ENCODE data around the gene RAP1GAP2.

The RAP1GAP2 gene

GRCh38 chr17:2847381-2848333, 51.4 kb downstream of the RAP1GAP2 start:
- Histone ChIP-seq H3K4me1 (ENCODE audit: insufficient read depth, low read length) (peaks cover 9% of the 10 kb centered on the region), H3K9ac (ENCODE audit: low read depth, low read length) (no peak overlapping the region), H3K9me3 (ENCODE audit: insufficient read depth, low read depth, low read length) (no peaks in the 10 kb centered on the region), H3K36me3 (ENCODE audit: insufficient read depth, low read depth, low read length) (no peaks in the 10 kb centered on the region), H3K4me3 (ENCODE audit: low read length) (no peak overlapping the region), H3K27ac (ENCODE audit: low read length) (no peak overlapping the region), H3K27me3 (ENCODE audit: insufficient read depth, low read length) (peaks cover 17% of the 10 kb centered on the region)

DNA sequence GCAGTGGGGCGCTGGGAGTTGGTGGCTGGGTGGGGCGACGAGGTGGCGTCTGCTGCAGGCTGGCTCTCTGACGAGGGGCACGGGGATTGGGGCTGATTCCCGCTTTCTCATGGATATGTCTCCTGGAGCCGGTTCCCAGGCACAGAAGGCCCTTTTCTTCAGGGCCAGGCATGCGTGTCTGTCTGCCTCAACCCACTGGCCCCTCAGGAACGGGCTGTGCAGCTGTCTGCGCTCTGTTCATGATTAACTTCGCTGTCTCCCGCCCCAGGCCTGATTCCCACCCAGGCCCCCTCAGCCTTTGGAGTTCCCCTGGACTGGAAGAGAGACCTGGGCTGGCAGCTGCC, 53.1 kb downstream of the RAP1GAP2 start:
- H3K9me3 ChIP-seq (ENCODE audit: insufficient read depth, low read depth, low read length): no peaks in the 10 kb centered on the region
- H3K27ac ChIP-seq (ENCODE audit: low read length): no peak overlapping the region
- no peak overlapping the region for H3K9ac ChIP-seq (ENCODE audit: low read depth, low read length)
- peaks cover 7% of the 10 kb centered on the region for H3K4me1 ChIP-seq (ENCODE audit: insufficient read depth, low read length)
- H3K4me3 ChIP-seq (ENCODE audit: low read length): no peak overlapping the region
- peaks cover 27% of the 10 kb centered on the region for H3K27me3 ChIP-seq (ENCODE audit: insufficient read depth, low read length)
- H3K36me3 ChIP-seq (ENCODE audit: insufficient read depth, low read depth, low read length): no peaks in the 10 kb centered on the region

DNA sequence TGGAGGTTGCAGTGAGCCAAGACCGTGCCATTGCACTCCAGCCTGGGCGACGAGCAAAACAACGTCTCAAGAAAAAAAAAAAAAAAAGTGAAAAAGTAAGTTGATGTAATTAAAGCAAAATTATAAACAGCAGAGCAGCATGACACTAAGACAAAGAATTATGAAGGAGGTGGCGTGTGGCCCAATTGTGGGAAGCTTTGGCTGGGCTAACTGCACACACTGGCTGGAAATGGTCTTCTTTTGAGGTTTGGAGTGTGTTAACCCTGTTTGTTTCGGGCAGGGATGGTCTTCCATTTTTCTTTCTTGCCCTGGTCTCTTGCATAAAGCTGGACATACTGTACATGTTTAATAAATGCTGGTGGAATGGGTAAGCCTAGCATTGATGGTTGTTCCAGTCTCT, 54.8 kb downstream of the RAP1GAP2 start:
- H3K4me1 ChIP-seq (ENCODE audit: insufficient read depth, low read length): peaks cover 6% of the 10 kb centered on the region
- H3K36me3 ChIP-seq (ENCODE audit: insufficient read depth, low read depth, low read length): no peaks in the 10 kb centered on the region
- no peaks in the 10 kb centered on the region for H3K9me3 ChIP-seq (ENCODE audit: insufficient read depth, low read depth, low read length)
- H3K9ac ChIP-seq (ENCODE audit: low read depth, low read length): no peak overlapping the region
- H3K4me3 ChIP-seq (ENCODE audit: low read length): no peak overlapping the region
- peaks cover 37% of the 10 kb centered on the region for H3K27me3 ChIP-seq (ENCODE audit: insufficient read depth, low read length)
- H3K27ac ChIP-seq (ENCODE audit: low read length): no peak overlapping the region

GRCh38 chr17:2851615-2852014, 55.4 kb downstream of the RAP1GAP2 start:
- H3K27ac ChIP-seq (ENCODE audit: low read length): no peak overlapping the region
- H3K4me3 ChIP-seq (ENCODE audit: low read length): no peak overlapping the region
- H3K4me1 ChIP-seq (ENCODE audit: insufficient read depth, low read length): peaks cover 12% of the 10 kb centered on the region
- no peak overlapping the region for H3K9ac ChIP-seq (ENCODE audit: low read depth, low read length)
- H3K36me3 ChIP-seq (ENCODE audit: insufficient read depth, low read depth, low read length): no peaks in the 10 kb centered on the region
- no peaks in the 10 kb centered on the region for H3K9me3 ChIP-seq (ENCODE audit: insufficient read depth, low read depth, low read length)
- H3K27me3 ChIP-seq (ENCODE audit: insufficient read depth, low read length): peaks cover 37% of the 10 kb centered on the region

- H3K9ac ChIP-seq (ENCODE audit: low read depth, low read length): no peak overlapping the region
Measured at GRCh38 chr17:2852221-2852620, 56.0 kb downstream of the RAP1GAP2 start.

DNA sequence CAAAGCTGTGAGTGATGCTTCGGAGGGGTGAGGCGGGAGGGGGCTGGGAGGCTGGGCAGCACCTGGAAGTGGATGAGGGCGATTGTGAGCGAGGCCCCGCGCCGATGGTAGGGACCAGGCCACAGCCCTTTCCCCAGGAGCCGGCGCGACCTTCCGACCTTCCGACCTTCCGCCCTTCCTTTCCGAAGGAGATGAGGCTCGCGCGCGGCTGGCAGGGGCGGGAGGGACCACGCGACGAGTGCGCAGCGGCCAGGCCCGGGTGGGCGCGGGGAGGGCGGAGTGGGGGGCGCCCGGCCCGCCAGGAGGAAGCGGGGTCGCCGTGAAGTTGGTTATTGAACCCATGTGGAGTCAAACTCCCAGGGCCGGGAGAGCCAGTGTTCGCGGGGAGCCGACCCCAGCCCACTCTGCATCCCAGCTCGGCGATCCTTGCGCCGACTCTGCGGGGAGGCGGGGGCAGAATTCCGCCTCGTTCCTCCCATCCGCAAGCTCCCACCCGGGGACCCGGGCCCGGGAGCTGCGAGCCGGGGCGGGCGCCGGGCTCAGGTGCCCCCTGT, 56.6 kb downstream of the RAP1GAP2 start:
- Histone ChIP-seq H3K4me3 (ENCODE audit: low read length) (peak overlapping the region; percentile 63), H3K9ac (ENCODE audit: low read depth, low read length) (peak overlapping the region; percentile 32; the same call in 1 of the 2 replicates), H3K27ac (ENCODE audit: low read length) (no peak overlapping the region), H3K27me3 (ENCODE audit: insufficient read depth, low read length) (peaks cover 37% of the 10 kb centered on the region), H3K4me1 (ENCODE audit: insufficient read depth, low read length) (peaks cover 21% of the 10 kb centered on the region), H3K9me3 (ENCODE audit: insufficient read depth, low read depth, low read length) (no peaks in the 10 kb centered on the region), H3K36me3 (ENCODE audit: insufficient read depth, low read depth, low read length) (no peaks in the 10 kb centered on the region)

More at GRCh38 chr17:2852221-2852620, 56.0 kb downstream of the RAP1GAP2 start:
- H3K9me3 ChIP-seq (ENCODE audit: insufficient read depth, low read depth, low read length): no peaks in the 10 kb centered on the region
- no peaks in the 10 kb centered on the region for H3K36me3 ChIP-seq (ENCODE audit: insufficient read depth, low read depth, low read length)
- peak overlapping the region; percentile 63; the same call in 1 of the 2 replicates for H3K4me3 ChIP-seq (ENCODE audit: low read length)
- peaks cover 37% of the 10 kb centered on the region for H3K27me3 ChIP-seq (ENCODE audit: insufficient read depth, low read length)
- no peak overlapping the region for H3K27ac ChIP-seq (ENCODE audit: low read length)
- H3K4me1 ChIP-seq (ENCODE audit: insufficient read depth, low read length): peaks cover 18% of the 10 kb centered on the region

GRCh38 chr17:2853283-2854142, 57.3 kb downstream of the RAP1GAP2 start:
- Histone ChIP-seq H3K9ac (ENCODE audit: low read depth, low read length) (peak overlapping the region; percentile 84; the same call in 1 of the 2 replicates), H3K9me3 (ENCODE audit: insufficient read depth, low read depth, low read length) (no peaks in the 10 kb centered on the region), H3K4me3 (ENCODE audit: low read length) (peak overlapping the region; percentile 91), H3K27me3 (ENCODE audit: insufficient read depth, low read length) (peaks cover 37% of the 10 kb centered on the region), H3K36me3 (ENCODE audit: insufficient read depth, low read depth, low read length) (no peaks in the 10 kb centered on the region), H3K27ac (ENCODE audit: low read length) (no peak overlapping the region), H3K4me1 (ENCODE audit: insufficient read depth, low read length) (peaks cover 18% of the 10 kb centered on the region; the same call in 1 of the 2 replicates)

DNA sequence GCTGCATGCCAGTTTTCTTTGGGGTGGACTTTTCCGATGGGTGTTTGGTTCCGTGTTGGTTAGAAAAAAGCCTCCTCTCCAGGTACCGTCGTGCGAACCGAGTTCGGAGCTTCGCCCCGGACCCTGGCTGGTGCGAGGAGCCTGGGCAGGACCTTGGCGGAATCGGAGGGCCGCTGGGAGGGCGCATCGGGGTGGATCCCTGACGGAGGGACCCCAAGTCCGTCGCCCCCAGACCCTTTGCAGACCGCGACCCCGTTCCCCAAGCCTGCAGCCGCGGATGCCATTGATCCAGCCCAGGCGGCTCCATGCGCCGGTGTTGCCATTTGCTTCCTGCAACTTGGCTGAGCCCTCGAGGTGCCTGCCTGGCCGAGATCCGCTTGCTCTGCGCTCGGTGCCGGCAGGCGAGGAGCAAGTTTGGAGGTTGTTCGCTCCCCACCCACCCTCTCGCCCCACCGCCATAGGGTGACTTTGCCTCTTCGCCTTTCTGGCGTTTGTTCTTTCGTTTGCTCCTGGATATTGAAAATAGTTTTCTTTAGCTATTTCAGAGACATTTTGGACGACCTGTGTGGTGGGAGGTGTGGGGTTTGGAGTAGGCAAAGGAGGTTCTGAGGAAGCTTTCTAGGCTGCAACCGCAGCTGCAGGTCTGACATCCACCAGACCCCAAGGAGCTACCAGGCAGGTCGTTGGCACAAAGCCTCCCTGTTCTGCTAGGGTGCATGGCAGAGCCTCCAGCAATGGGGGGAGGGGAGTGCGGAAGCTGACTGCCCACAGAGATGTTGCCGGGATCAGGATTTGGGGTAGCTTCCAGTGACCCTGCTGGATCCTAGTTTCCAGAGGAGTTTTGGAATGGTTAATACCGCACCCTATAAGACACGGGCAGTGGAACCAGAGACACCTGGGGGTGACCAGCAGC, 58.2 kb downstream of the RAP1GAP2 start:
- Histone ChIP-seq H3K36me3 (ENCODE audit: insufficient read depth, low read depth, low read length) (no peaks in the 10 kb centered on the region), H3K4me1 (ENCODE audit: insufficient read depth, low read length) (peaks cover 18% of the 10 kb centered on the region; the same call in 1 of the 2 replicates), H3K9me3 (ENCODE audit: insufficient read depth, low read depth, low read length) (no peaks in the 10 kb centered on the region), H3K27ac (ENCODE audit: low read length) (no peak overlapping the region), H3K4me3 (ENCODE audit: low read length) (peak overlapping the region; percentile 91), H3K9ac (ENCODE audit: low read depth, low read length) (peak overlapping the region; percentile 84), H3K27me3 (ENCODE audit: insufficient read depth, low read length) (peaks cover 37% of the 10 kb centered on the region)

DNA sequence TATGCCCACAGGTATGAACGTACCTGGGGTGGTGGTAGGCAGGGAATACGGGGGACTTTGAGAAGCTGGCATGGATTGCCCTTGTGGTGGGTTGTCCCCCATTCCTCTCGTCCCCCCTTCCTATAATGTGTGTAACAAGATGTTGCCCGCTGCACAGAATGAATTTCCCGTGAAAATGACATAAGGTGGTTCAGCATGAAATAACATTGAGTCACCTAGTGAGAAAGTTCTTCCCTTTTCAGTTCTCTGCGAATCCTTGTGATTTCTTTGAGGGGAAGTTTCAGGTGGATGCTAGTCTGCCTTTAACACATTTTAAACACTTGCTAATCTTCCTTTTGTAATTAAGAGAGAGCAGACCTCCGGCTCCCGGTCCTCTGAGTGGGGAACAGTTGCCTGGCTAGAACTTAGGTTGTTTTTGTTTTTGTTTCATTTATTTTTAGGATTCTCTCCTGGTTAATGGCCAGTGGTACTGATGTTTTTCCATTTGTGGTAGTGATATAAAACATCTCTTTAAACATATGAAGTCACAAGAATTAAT, 58.9 kb downstream of the RAP1GAP2 start:
- Histone ChIP-seq H3K4me1 (ENCODE audit: insufficient read depth, low read length) (peaks cover 18% of the 10 kb centered on the region; the same call in 1 of the 2 replicates), H3K9ac (ENCODE audit: low read depth, low read length) (peak overlapping the region; percentile 84; the same call in 1 of the 2 replicates), H3K9me3 (ENCODE audit: insufficient read depth, low read depth, low read length) (no peaks in the 10 kb centered on the region), H3K36me3 (ENCODE audit: insufficient read depth, low read depth, low read length) (no peaks in the 10 kb centered on the region), H3K27ac (ENCODE audit: low read length) (no peak overlapping the region), H3K27me3 (ENCODE audit: insufficient read depth, low read length) (peaks cover 37% of the 10 kb centered on the region), H3K4me3 (ENCODE audit: low read length) (peak overlapping the region; percentile 91)

DNA sequence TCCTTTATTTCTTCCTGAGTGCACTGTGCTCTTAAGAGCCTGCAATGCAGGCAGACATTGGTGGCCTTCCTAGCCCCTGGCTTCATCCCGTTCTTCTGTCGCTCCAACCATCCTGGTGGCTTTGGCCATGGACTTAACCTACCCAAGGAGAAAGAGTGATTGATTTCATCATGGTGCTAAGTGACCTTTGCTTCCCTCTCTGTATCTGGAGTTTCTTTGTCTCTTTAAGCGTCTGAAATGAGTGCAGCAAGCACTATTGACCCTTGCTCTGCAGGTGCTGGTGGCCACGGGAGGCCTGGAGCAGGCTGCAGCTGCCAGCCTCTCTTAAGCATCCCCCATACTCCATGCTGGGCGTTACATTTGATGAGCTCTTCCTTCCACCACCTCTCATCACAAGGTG, 60.5 kb downstream of the RAP1GAP2 start:
- Histone ChIP-seq H3K4me3 (ENCODE audit: low read length) (no peak overlapping the region), H3K36me3 (ENCODE audit: insufficient read depth, low read depth, low read length) (no peaks in the 10 kb centered on the region), H3K27me3 (ENCODE audit: insufficient read depth, low read length) (peaks cover 29% of the 10 kb centered on the region), H3K27ac (ENCODE audit: low read length) (no peak overlapping the region), H3K9ac (ENCODE audit: low read depth, low read length) (no peak overlapping the region), H3K9me3 (ENCODE audit: insufficient read depth, low read depth, low read length) (no peaks in the 10 kb centered on the region), H3K4me1 (ENCODE audit: insufficient read depth, low read length) (peaks cover 18% of the 10 kb centered on the region; the same call in 1 of the 2 replicates)

All from iPS-20b (cell line).